ENCODE data around the gene FKBP7. TPM values are rescaled to one million over a fixed set of nuclear protein-coding genes. Genes with fewer than 3 reads are reported as not detected.

Gene FKBP7
- total RNA-seq, 1 experiment from 2014 or later, result 3.6 TPM

Other genes with a start within 250 kb of the FKBP7 start
- gene PRKRA, start 27.4 kb downstream of the FKBP7 start, total RNA-seq (2014; rRNA removed; shearing (Covaris generic)), result 52.5 and 71.6 TPM in 2 replicates
- gene PJVK, start 27.2 kb downstream of the FKBP7 start, total RNA-seq (2014; rRNA removed; shearing (Covaris generic)), result 0.31 and 0.55 TPM in 2 replicates
- 34.4 and 63.0 TPM in 2 replicates for gene PLEKHA3, start 1.9 kb upstream of the FKBP7 start, total RNA-seq (2014; rRNA removed; shearing (Covaris generic))

Measured in A172 (cell line).